HG02642 (cell line): ENCODE data around the gene C1QTNF2.

ENCODE experiments used
- ATAC-seq: cut with Tn5 transposase; IDR thresholded peaks from one replicate; pipeline ENCODE4 v1.9.1; 2021; ENCODE audit warnings: mild to moderate bottlenecking; ENCODE audit not compliant: unreplicated experiment, poor library complexity

Gene C1QTNF2, protein sequence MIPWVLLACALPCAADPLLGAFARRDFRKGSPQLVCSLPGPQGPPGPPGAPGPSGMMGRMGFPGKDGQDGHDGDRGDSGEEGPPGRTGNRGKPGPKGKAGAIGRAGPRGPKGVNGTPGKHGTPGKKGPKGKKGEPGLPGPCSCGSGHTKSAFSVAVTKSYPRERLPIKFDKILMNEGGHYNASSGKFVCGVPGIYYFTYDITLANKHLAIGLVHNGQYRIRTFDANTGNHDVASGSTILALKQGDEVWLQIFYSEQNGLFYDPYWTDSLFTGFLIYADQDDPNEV

DNA sequence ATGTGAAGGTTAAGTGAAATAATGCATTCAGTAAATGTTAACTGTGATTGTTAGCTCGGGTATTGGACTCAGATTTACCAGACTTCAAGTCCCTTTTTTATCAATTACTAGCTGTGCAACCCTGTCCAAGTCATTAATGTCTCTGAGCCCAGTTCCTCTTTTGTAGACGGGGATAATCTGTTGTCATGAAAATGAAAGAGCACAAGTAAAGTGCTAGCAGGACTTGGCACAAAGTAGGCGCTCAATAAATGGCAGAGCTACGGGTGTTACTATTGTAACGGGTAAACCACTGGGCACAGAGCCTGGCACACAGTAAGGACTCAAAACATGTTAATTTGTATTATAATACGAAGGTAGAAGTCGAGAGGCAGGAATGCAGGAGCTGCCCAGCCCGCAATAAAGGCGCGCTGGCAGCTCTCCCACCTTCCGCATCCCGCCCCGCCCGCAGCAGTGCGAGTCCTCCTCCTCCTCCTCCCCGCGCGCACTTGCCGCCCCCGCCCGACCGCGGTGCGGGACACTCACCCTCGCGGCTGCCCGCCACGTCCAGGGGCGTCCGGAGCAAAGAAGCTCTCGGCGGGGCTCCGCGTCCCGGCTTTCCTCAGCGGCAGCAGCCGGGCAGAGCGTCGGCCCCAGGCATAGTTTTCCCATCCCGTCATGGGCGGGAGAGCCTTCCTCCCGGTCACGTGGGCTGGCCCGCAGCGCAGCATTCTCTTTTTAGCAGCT lies at the start of gene C1QTNF2:
C1QTNF2 (minus strand) TSS at position 637 of the 723 bp plus-strand sequence. CDS start 15,615 bp downstream, outside the sequence.
- peak; percentile 50 for ATAC-seq

DNA sequence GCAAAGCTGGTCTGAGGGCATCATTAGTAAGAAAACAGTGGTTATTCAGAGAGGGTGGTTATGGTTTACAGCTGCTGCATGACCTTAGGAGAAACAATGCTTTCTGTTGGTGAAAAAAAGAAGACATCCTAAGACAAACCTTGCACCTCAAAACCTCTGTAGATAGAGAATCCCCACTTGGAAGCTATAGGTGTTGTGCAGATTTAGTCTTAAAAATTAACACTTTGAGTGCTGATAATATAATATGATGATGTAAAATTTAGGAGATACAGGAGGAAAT lies 49.8 kb upstream of the C1QTNF2 start:
- no peak for ATAC-seq

DNA sequence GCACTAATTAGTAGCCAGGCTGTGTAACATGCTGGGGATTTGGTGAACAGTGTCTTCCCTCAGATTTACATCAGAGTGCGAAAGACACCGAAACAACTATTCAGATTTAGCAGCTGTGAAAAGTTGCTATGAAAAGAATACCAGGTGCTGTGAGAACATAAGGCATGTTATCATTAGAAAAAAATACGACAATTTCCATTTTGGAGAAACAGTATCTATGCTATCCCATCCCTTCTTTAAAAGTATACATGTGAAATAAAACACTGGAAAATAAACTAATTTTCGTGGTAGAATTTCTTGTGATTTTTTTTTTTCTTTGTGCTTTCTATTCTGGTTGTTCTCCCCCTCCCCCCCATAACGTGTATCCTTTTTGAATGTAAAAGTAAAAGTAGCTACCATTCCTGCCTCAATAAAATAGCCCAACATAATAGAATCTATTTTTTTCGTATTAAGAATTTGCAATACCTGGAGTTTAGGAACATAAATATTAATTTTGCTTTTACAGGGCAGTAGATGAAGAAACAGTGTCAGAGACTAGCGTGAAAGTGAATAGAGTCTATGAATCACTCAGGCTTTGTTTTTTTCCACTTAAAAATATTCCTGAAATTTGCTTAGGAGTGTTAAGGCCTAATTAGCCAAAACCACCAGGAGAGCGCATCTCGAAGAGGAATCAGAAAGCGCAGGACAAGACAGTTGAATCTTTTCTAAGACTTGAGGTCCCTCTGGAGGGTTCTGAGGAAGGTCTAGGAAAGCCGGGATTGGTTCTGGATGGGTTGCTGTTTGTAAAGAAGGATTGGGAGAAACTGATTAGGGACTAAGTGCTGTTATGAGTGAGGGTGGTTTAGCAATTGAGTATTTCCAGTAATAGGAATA lies 49.3 kb upstream of the C1QTNF2 start:
- no peak for ATAC-seq

DNA sequence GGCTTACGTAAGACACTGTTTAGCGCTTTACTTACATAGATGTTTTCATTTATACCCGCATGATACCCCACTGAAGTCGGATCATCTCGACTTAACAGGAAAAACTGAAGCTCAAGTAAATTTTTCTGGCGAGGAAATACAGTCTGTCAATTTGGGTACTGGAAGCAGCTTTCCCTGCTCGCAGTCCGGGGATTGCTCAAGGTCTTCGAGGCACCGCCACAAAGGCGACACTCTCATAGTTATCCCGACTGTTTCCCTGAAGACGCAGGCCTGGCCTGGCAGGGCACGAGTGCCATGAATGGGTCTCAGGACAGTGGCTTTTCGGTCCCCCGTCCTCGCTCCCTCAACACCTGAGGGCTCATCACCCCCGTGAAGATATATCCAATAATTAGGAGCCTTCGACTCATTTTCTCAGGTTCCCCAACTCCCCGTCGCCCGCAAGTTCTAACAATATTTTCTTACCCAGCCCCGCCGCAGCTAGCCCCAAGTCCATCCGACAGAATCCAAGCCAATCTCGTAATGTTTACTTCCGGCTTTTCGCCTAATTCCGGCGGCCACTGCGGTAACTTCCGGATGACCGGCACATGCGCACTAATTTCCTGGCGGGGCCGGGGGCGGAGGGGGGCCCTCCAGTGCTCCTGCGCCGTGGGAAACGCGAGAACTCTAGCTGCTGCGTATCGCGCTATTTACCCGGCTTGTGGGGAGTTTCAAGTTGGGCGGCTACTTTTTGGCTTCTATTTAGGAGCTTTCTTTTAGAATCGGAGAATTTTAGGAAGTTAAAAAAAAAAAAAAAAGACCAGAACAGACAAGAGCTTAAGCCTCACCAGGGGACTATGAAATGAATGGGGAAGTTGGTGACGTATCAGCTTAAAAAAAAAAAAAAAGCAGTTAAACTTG lies 48.4 kb upstream of the C1QTNF2 start, which contains the start of gene SLU7:
SLU7 (minus strand) TSS at position 521 of the 897 bp plus-strand sequence. CDS start 3,787 bp downstream, outside the sequence.
- ATAC-seq, result peak; percentile 73

DNA sequence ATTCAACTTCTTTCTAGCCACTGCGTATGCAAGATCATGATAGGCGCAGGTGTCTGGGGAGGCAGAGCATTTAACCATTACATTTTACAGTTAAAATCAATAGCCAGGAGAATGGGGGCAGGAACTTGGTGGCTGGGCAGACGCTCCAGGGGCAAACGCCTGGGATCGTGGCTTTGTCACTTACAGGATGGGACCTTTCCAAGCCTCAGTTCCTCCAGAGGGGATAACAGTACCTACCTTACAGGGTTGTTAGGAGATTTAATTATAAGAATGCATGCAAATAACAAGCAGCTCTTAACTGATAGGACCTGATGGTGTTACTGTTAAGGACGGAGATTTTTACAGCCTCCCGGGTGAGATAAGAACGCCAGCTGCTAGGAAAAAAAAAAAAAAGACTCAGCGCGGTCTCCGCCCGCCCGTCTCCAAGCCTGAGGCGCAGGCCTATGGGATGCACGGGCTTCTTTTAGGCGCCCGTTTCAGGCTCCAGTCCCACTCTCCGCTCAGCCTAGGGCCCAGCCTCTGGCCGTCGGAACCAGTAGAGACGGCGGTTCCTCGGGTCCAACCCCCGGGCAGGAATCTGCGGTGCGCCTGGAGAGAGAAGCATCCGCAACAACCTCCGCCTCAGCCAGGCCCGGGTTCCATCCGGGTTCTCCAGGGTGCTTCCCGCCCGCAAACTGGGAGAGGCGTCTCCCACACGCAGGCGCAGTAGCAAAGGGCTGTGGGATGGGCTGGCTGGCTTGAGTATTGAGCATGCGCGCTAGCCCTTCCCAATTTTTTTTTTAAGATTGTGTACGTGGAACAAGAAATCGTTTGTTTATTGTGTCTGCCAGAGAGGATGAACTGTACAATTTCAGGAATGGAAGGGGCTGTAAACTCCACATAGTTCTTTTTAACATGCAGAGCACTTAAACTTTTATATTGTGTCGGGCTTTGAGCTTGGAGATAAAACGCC lies 29.3 kb upstream of the C1QTNF2 start, which contains the start of gene FAM200C:
FAM200C (minus strand) TSS at position 653 of the 952 bp plus-strand sequence. CDS start 4,564 bp downstream, outside the sequence.
- ATAC-seq, result peak; percentile 91

DNA sequence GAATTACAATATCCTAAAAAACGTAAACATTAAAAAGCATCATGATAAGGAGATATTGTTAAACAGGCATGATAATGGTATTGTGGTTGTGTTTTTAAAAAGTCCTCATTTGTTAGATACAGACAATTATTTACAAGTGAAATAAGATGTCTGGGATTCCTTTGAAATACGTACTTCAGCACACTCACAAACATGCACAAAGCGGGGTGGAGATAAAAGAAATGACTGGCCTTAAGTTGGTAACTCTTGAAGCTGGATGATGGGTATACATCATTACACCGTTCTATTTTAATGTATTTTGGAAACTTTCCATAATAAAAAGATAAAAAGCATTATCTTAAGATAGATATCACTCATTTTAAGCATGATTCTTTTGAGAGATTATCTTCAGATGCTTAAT lies 28.4 kb upstream of the C1QTNF2 start:
- no peak for ATAC-seq

DNA sequence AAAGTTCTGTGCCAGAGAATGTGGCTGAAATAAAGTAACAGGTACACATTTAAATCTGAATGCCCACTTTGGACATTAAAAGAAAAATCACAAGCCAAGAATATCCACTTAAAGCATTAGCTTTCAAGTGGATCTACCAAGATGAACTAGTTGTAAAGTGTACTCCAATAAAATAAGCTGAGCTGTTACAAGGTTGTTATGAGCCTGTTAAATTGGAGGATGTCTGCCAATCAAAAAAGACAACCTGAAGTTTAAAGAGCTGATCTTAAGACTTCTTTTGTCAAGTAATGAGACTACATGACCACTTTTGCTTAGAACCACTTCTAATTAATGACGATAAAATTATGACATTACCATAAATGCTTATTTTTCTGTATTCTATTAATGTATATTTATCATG lies 27.1 kb upstream of the C1QTNF2 start:
- no peak for ATAC-seq

DNA sequence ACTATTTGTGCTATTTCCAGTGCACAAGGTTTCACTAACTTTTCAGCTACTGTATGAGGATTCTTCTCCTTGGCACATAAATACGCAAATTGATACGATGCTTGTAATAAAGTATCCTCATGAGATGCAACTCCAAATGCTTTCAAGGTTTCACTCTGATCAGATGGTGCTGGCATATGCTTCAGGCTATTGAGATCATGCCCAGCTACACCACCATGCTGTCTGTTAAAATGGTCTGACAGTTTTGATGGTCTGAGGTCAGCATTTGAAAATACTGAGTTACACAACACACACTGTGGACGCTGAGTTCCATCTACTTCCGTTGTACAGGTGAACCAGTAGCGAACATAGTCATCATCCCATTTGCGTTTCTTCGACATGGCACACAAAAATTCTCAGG lies 24.7 kb upstream of the C1QTNF2 start:
- no peak for ATAC-seq

DNA sequence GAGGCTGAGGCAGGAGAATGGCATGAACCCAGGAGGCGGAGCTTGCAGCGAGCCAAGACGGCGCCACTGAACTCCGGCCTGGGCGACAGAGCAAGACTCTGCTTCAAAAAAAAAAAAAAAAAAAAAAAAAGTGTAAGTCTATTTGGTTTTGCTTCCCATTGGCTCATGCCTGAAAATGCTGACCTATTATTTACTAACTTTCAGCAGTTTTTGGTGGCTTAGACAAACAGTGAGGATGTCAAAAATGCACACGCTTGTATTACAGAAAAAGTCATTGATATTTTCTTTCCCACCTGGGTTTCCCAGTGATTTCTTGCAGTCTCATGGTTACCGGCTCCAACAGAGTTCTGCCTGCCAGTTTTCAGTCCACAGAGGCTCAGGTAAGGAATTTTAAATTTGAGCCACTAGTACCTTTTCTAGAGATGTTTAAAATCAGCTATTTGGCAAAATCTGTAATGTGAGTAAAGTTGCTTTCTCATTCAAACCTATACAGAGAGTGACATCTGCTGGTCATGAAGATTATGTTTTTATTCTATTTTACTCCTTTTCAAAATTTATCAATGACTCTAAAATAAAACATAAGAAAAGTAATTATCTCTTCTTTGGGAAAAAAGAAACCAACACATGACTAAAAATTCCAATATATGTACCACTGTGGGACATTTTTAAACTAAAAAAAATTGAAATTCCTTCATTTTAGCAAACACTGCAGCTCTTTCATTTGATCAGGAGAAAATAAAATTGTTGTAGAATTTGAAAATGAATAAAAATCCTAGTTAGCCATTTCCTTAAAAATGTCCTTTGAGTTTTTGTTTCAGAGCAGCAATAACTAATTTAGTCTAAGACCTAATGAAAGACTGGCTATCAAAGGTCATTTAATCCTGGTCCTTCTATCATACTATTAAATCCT lies 20.6 kb upstream of the C1QTNF2 start:
- ATAC-seq, result no peak

DNA sequence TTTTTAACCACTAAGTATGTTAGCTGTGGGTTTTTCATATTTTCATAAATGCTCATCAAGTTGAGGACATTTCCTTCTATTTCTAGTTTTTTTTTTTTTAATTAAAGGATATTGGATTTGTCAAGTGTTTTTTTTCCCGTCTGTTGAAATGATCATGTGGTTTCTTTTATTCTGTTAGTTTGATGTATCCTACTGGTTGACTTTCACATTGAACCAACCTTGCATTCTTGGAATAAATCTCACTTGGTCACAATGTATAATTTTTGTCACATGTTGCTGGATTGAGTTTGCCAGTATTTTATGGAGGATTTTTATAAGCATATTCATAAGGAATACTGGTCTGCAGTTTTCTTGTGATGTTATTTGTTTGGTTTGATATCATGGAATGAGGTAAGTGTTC lies 17.0 kb upstream of the C1QTNF2 start:
- no peak for ATAC-seq

DNA sequence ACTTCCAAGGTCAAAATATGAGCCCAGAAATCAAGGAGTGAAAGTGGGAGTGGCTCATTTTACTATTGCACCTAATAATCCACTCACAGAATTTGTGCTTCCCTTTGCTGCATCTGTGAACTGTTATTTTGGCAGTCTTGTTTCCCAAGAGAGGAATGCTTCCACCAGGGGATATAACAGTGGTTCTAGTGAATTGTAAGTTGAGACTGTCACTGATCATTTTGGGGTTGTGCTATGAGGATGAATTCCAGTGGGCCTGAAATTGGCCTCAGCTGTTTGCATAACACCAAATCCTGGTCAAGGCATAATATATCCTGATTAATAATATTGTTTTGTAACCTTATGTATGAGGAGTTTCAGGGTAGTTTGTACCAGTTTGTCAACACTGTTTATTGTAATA lies 15.1 kb upstream of the C1QTNF2 start:
- no peak for ATAC-seq

DNA sequence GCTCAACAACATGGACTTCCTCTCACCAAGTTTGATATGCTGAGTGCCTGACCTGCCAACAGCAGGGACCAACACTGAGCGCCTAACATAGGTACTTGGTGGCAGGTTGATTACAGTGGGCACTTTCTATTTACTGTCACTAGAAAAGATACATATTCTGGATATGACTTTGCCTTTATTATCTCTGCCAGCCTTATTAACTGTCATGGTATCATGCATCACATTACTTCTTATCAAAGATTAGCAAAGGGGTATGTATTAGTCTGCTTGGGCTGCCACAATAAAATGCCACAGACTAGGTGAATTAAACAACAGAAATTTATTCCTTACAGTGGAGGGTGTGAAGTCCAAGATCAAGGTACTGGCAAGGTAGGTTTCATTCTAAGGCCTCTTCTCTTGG lies 14.3 kb upstream of the C1QTNF2 start:
- no peak for ATAC-seq

DNA sequence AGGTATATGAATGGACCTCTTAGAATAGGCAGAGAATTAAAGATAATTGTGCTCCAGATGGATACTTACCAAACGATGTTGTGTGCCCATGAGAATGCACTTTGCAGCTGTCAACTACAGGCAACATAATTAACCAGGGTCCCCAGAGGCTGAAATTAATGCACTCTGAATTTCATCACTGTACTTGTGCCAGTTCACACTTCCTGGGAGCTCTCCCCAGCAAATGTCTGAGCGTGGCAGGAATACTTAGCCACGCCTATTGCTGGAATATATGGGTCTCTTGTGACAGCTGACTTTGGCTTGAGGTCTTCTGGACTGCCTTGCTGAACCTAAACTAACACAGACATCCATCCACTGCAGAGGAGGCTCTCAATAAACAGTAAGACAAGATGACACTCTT lies 11.9 kb upstream of the C1QTNF2 start:
- no peak for ATAC-seq

DNA sequence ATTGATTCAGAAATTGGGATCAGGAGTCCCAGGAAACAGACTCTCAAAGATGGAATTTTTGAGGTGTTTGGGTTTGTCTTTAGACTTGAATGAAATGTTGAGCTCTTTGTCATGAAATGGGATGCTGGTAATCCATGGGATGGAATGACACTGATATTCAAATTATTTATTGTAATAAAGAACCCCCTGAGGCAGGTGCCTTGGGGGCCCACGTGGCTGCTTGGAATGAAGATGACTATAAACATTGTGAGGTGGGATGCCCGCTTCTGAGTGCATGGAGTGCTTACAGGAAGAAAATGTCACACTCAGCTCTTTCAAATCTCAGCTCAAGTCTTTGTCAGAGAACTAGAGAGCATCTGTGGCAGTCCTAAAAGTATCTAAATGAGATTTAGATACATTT lies 9.6 kb upstream of the C1QTNF2 start:
- ATAC-seq, result no peak

DNA sequence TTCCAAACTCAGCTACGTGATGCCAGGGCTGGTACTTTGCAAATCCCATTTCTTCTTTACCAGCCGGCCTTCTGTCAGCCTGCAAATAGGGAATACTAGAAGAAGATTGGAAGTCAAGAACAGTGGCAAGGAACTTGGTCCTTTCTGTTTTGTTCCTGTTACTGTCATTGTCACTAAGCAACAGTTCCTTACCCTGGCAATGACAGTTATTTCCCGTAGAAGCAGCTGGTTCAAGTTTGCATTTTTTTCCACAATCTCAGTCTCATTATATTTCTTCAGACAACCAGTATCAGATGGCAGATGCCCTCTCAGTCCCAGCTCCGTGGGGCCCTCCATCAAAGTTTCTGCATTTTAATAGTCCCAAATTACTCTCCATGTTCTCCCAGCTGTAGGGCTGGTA lies 9.1 kb upstream of the C1QTNF2 start:
- ATAC-seq, result no peak

DNA sequence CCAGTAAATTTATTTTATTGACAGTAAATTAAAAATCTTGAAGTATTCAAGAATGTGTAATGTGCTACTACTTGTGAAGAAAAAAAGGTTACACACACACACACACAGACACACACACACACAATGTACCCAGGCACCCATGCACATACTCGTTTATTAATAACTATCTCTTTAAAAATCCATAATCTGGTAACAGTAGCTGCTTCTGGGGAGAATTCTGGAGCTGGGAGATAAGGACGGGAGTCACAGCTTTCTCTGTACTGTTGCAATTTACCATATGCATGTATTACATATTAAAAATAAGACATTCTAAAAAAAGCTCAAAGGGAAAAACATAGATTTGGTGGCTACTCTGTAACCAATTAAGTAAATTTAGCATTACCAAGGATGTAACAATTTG lies 7.9 kb upstream of the C1QTNF2 start:
- ATAC-seq, result no peak

DNA sequence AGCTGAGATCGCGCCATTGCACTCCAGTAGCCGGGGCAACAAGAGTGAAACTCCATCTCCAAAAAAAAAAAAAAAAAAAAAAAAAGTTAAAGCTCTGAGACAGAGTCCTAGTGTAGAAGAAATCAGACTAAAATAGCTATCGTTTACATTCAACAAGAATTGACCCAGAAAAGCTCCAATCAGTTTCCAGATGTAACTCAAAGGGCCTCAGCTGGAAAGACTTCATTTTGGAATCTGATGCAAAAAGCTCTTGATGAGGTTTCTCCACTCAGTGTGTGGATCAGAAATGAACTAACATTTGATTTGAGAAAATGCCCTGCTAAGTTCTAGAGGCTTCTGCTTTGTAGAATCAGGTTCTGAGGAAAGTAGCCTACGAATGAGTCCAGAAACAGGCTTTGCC lies 7.2 kb upstream of the C1QTNF2 start:
- ATAC-seq, result no peak

DNA sequence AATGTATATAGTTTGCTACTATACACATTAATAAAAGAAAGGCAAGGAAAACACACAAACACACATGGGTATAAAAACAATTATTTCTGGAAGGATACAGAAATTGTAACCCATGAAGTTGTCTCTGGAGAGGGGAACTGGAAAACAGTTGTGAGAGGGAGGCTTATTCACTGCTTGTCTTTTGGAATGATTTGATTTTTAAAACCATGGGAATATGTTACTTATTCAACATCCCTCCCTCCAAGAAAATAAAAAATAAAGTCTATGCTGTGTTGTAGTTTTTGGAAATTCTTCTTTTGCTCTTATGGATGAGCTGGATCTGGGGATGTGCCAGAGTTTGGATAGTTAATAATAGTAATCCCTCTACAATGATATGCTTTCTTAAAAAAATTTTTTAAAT lies 6.0 kb upstream of the C1QTNF2 start:
- no peak for ATAC-seq
